PC-3 (cell line): ENCODE data around the gene SMPD4.

ENCODE experiments used
- EZH2 ChIP-seq: fragments of 300-600 bp; sonication (generic); IDR thresholded peaks from one replicate; pipeline ENCODE4 v1.6.1; 2017; ENCODE audit warnings: antibody characterized with exemption, mild to moderate bottlenecking, low read length; ENCODE audit not compliant: unreplicated experiment
- EZH2phosphoT487 ChIP-seq: fragments of 300-600 bp; sonication (generic); IDR thresholded peaks from 2 replicates; pipeline ENCODE4 v1.6.1; 2018; ENCODE audit warnings: mild to moderate bottlenecking, antibody characterized with exemption, low read length, borderline replicate concordance
- TF ChIP-seq, protein P1 (sequence below): fragments of 300-600 bp; sonication (generic); conservative IDR thresholded peaks from 2 replicates; pipeline ENCODE4 v1.5.1; 2017; ENCODE audit warnings: antibody characterized with exemption, low read depth, mild to moderate bottlenecking, low read length

GRCh38 chr2:130152816-130153595 lies 28.4 kb downstream of the SMPD4 start:
- TF ChIP-seq EZH2 = no peak
- TF ChIP-seq, protein P1, sequence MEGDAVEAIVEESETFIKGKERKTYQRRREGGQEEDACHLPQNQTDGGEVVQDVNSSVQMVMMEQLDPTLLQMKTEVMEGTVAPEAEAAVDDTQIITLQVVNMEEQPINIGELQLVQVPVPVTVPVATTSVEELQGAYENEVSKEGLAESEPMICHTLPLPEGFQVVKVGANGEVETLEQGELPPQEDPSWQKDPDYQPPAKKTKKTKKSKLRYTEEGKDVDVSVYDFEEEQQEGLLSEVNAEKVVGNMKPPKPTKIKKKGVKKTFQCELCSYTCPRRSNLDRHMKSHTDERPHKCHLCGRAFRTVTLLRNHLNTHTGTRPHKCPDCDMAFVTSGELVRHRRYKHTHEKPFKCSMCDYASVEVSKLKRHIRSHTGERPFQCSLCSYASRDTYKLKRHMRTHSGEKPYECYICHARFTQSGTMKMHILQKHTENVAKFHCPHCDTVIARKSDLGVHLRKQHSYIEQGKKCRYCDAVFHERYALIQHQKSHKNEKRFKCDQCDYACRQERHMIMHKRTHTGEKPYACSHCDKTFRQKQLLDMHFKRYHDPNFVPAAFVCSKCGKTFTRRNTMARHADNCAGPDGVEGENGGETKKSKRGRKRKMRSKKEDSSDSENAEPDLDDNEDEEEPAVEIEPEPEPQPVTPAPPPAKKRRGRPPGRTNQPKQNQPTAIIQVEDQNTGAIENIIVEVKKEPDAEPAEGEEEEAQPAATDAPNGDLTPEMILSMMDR = no peak
- no peak for TF ChIP-seq EZH2phosphoT487
